ENCODE measurements around the gene ARHGAP21. TPM values are rescaled to one million over a fixed set of nuclear protein-coding genes. Genes with fewer than 3 reads are reported as not detected.
A peak's percentile ranks its signal among the peaks of the same experiment; 100 is the strongest.

The ARHGAP21 gene
- total RNA-seq, 2 donors from 2014 or later = 84.9 to 107 TPM

- intact Hi-C loops (cut with DNase I) = loop anchor here (10.0 kb wide), 1 partner anchor 556 kb away; no protein-coding TSS in a partner anchor
- H3K9ac ChIP-seq (ENCODE audit: low read depth in 2 of 2, low read length in 2 of 2) = no peak overlapping the region
- no peak for DNase-seq
- no peak overlapping the region for H3K27ac ChIP-seq
- H3K4me1 ChIP-seq = no peaks in the 10 kb centered on the region
- H3K36me3 ChIP-seq = no peaks in the 10 kb centered on the region
- no peaks in the 10 kb centered on the region for H3K27me3 ChIP-seq
- H3K9me3 ChIP-seq = no peaks in the 10 kb centered on the region
- no peak for TF ChIP-seq CTCF (IDR thresholded peaks at IDR 0.05)
- no peak overlapping the region for H3K4me3 ChIP-seq
These were observed 173.0 kb downstream of the ARHGAP21 start for GRCh38 chr10:24550680-24551079.

- no peak overlapping the region for H3K9ac ChIP-seq (ENCODE audit: low read depth in 2 of 2, low read length in 2 of 2)
- no peak overlapping the region for H3K4me3 ChIP-seq
- intact Hi-C loops (cut with DNase I) = no loop called here
- TF ChIP-seq CTCF (IDR thresholded peaks at IDR 0.05) = no peak
- no peaks in the 10 kb centered on the region for H3K27me3 ChIP-seq
- no peak for DNase-seq
- H3K36me3 ChIP-seq = no peaks in the 10 kb centered on the region
- no peaks in the 10 kb centered on the region for H3K4me1 ChIP-seq
- no peak overlapping the region for H3K27ac ChIP-seq
- no peaks in the 10 kb centered on the region for H3K9me3 ChIP-seq
These were observed 178.1 kb downstream of the ARHGAP21 start for GRCh38 chr10:24545585-24545984.

GRCh38 chr10:24544776-24545175, 178.9 kb downstream of the ARHGAP21 start:
- Histone ChIP-seq H3K27me3 (no peaks in the 10 kb centered on the region), H3K27ac (no peak overlapping the region), H3K9ac (ENCODE audit: low read depth in 2 of 2, low read length in 2 of 2) (no peak overlapping the region), H3K4me3 (no peak overlapping the region), H3K36me3 (no peaks in the 10 kb centered on the region), H3K4me1 (no peaks in the 10 kb centered on the region), H3K9me3 (no peaks in the 10 kb centered on the region)
- no peak for DNase-seq
- intact Hi-C loops (cut with DNase I) = no loop called here
- TF ChIP-seq CTCF (IDR thresholded peaks at IDR 0.05) = no peak

- Histone ChIP-seq H3K4me1 (no peaks in the 10 kb centered on the region), H3K27ac (no peak overlapping the region), H3K9me3 (no peaks in the 10 kb centered on the region), H3K36me3 (no peaks in the 10 kb centered on the region), H3K27me3 (no peaks in the 10 kb centered on the region), H3K4me3 (no peak overlapping the region), H3K9ac (ENCODE audit: low read depth in 2 of 2, low read length in 2 of 2) (no peak overlapping the region)
- no peak for TF ChIP-seq CTCF (IDR thresholded peaks at IDR 0.05)
- no peak for DNase-seq
- intact Hi-C loops (cut with DNase I) = no loop called here
These were observed 181.1 kb downstream of the ARHGAP21 start for GRCh38 chr10:24542314-24543270.

GRCh38 chr10:24541239-24541753, 182.4 kb downstream of the ARHGAP21 start:
- Histone ChIP-seq H3K4me1 (no peaks in the 10 kb centered on the region), H3K9ac (ENCODE audit: low read depth in 2 of 2, low read length in 2 of 2) (peak overlapping the region in 1 of 2 donors; percentile 1), H3K36me3 (no peaks in the 10 kb centered on the region), H3K4me3 (no peak overlapping the region), H3K27me3 (no peaks in the 10 kb centered on the region), H3K27ac (no peak overlapping the region), H3K9me3 (no peaks in the 10 kb centered on the region)
- no peak for DNase-seq
- no peak for TF ChIP-seq CTCF (IDR thresholded peaks at IDR 0.05)
- intact Hi-C loops (cut with DNase I) = no loop called here

All from colonic mucosa (tissue), 4 donors.